ENCODE results near the gene CYB561D2. TPM values are rescaled to one million over a fixed set of nuclear protein-coding genes. Genes with fewer than 3 reads are reported as not detected.

The CYB561D2 gene
- total and polyA plus RNA-seq, 8 donors = 8.5 to 28.3 (median 11.2) TPM

Other genes with a start within 250 kb of the CYB561D2 start
- 10 to 100 TPM; 26.0 to 56.2 TPM for gene SEMA3F, start 195.5 kb upstream of the CYB561D2 start, total RNA-seq
- gene SEMA3F, start 195.5 kb upstream of the CYB561D2 start, polyA plus RNA-seq (ENCODE audit: insufficient read length in 6 of 6) = 10 to 100 TPM; 43.4 to 52.0 (median 46.7) TPM
- not detected for gene GNAT1, start 159.3 kb upstream of the CYB561D2 start, total RNA-seq
- not detected for gene GNAT1, start 159.3 kb upstream of the CYB561D2 start, polyA plus RNA-seq (ENCODE audit: insufficient read length in 6 of 6)
- gene SLC38A3, start 145.6 kb upstream of the CYB561D2 start, total RNA-seq = under 1 TPM in 1 of 2 donors, not detected in 1; 0.23 TPM
- 10 to 100 TPM in 1 of 6 donors, 1 to 10 TPM in 5; 5.6 to 10.9 (median 8.0) TPM for gene SLC38A3, start 145.6 kb upstream of the CYB561D2 start, polyA plus RNA-seq (ENCODE audit: insufficient read length in 6 of 6)
- gene GNAI2, start 114.7 kb upstream of the CYB561D2 start, total RNA-seq = 100 to 1,000 TPM; 266 to 381 TPM
- 100 to 1,000 TPM; 259 to 306 (median 269) TPM for gene GNAI2, start 114.7 kb upstream of the CYB561D2 start, polyA plus RNA-seq (ENCODE audit: insufficient read length in 6 of 6)
- gene SEMA3B, start 81.7 kb upstream of the CYB561D2 start, total RNA-seq = 10 to 100 TPM; 56.8 to 92.7 TPM
- 10 to 100 TPM; 20.6 to 30.2 (median 25.6) TPM for gene SEMA3B, start 81.7 kb upstream of the CYB561D2 start, polyA plus RNA-seq (ENCODE audit: insufficient read length in 6 of 6)
- gene LSMEM2, start 71.8 kb upstream of the CYB561D2 start, total RNA-seq = under 1 TPM in 1 of 2 donors, not detected in 1; 0.24 TPM
- under 1 TPM; 0.15 to 0.61 (median 0.42) TPM for gene LSMEM2, start 71.8 kb upstream of the CYB561D2 start, polyA plus RNA-seq (ENCODE audit: insufficient read length in 6 of 6)
- gene IFRD2, start 58.4 kb upstream of the CYB561D2 start, total RNA-seq = 100 to 1,000 TPM in 1 of 2 donors, 10 to 100 TPM in 1; 55.0 to 104 TPM
- gene IFRD2, start 58.4 kb upstream of the CYB561D2 start, polyA plus RNA-seq (ENCODE audit: insufficient read length in 6 of 6) = 10 to 100 TPM; 29.6 to 48.5 (median 37.5) TPM
- gene HYAL3, start 51.5 kb upstream of the CYB561D2 start, total RNA-seq = 1 to 10 TPM; 4.5 to 4.6 TPM
- gene HYAL3, start 51.5 kb upstream of the CYB561D2 start, polyA plus RNA-seq (ENCODE audit: insufficient read length in 6 of 6) = 1 to 10 TPM; 2.3 to 5.2 (median 3.8) TPM
- gene NAA80, start 51.5 kb upstream of the CYB561D2 start, total RNA-seq = 10 to 100 TPM in 1 of 2 donors, 1 to 10 TPM in 1; 9.5 to 10.9 TPM
- gene NAA80, start 51.5 kb upstream of the CYB561D2 start, polyA plus RNA-seq (ENCODE audit: insufficient read length in 6 of 6) = 10 to 100 TPM in 1 of 6 donors, 1 to 10 TPM in 5; 5.6 to 12.7 (median 8.4) TPM
- gene HYAL1, start 47.3 kb upstream of the CYB561D2 start, total RNA-seq = 10 to 100 TPM; 37.5 to 41.3 TPM
- gene HYAL1, start 47.3 kb upstream of the CYB561D2 start, polyA plus RNA-seq (ENCODE audit: insufficient read length in 6 of 6) = 1 to 10 TPM; 2.1 to 3.4 (median 2.6) TPM
- 100 to 1,000 TPM; 119 to 171 TPM for gene HYAL2, start 28.1 kb upstream of the CYB561D2 start, total RNA-seq
- gene HYAL2, start 28.1 kb upstream of the CYB561D2 start, polyA plus RNA-seq (ENCODE audit: insufficient read length in 6 of 6) = 100 to 1,000 TPM in 1 of 6 donors, 10 to 100 TPM in 5; 67.2 to 113 (median 80.9) TPM
- gene TUSC2, start 22.6 kb upstream of the CYB561D2 start, total RNA-seq = 10 to 100 TPM; 27.8 to 29.6 TPM
- gene TUSC2, start 22.6 kb upstream of the CYB561D2 start, polyA plus RNA-seq (ENCODE audit: insufficient read length in 6 of 6) = 10 to 100 TPM; 15.2 to 21.1 (median 18.1) TPM
- gene RASSF1, start 10.0 kb upstream of the CYB561D2 start, total RNA-seq = 10 to 100 TPM; 29.8 to 40.7 TPM
- gene RASSF1, start 10.0 kb upstream of the CYB561D2 start, polyA plus RNA-seq (ENCODE audit: insufficient read length in 6 of 6) = 10 to 100 TPM; 24.9 to 33.7 (median 27.6) TPM
- gene ZMYND10, start 5.1 kb upstream of the CYB561D2 start, total RNA-seq = 10 to 100 TPM in 1 of 2 donors, 1 to 10 TPM in 1; 1.6 to 16.3 TPM
- 10 to 100 TPM in 4 of 6 donors, 1 to 10 TPM in 2; 6.2 to 25.5 (median 18.8) TPM for gene ZMYND10, start 5.1 kb upstream of the CYB561D2 start, polyA plus RNA-seq (ENCODE audit: insufficient read length in 6 of 6)
- gene NPRL2, start 87 bp upstream of the CYB561D2 start, total RNA-seq = 10 to 100 TPM; 16.1 to 18.7 TPM
- 10 to 100 TPM; 25.2 to 33.3 (median 28.4) TPM for gene NPRL2, start 87 bp upstream of the CYB561D2 start, polyA plus RNA-seq (ENCODE audit: insufficient read length in 6 of 6)
- gene TMEM115, start 8.7 kb downstream of the CYB561D2 start, total RNA-seq = 10 to 100 TPM; 37.0 to 39.1 TPM
- gene TMEM115, start 8.7 kb downstream of the CYB561D2 start, polyA plus RNA-seq (ENCODE audit: insufficient read length in 6 of 6) = 10 to 100 TPM; 23.3 to 31.4 (median 26.9) TPM
- gene CACNA2D2, start 152.8 kb downstream of the CYB561D2 start, total RNA-seq = 10 to 100 TPM; 51.4 to 86.6 TPM
- 10 to 100 TPM; 15.4 to 37.5 (median 27.2) TPM for gene CACNA2D2, start 152.8 kb downstream of the CYB561D2 start, polyA plus RNA-seq (ENCODE audit: insufficient read length in 6 of 6)
- 1 to 10 TPM; 6.2 to 6.6 TPM for gene C3orf18, start 216.9 kb downstream of the CYB561D2 start, total RNA-seq
- 10 to 100 TPM; 19.1 to 24.5 (median 21.8) TPM for gene C3orf18, start 216.9 kb downstream of the CYB561D2 start, polyA plus RNA-seq (ENCODE audit: insufficient read length in 6 of 6)
- gene HEMK1, start 218.7 kb downstream of the CYB561D2 start, total RNA-seq = 10 to 100 TPM; 24.0 to 27.6 TPM
- 10 to 100 TPM; 23.5 to 26.3 (median 25.0) TPM for gene HEMK1, start 218.7 kb downstream of the CYB561D2 start, polyA plus RNA-seq (ENCODE audit: insufficient read length in 6 of 6)

Data from left lung (tissue), 8 donors.